KMS-11 (cell line): Measurements from ENCODE around the gene DVL1.

Experiments used
- H2AFZ ChIP-seq: fragments of 200-600 bp; sonication (generic); 2 replicates; pipeline ENCODE4 v1.6.1; 2016; ENCODE audit warnings: antibody characterized with exemption, mixed run types, low read depth
- H3K27ac ChIP-seq: fragments of 200-600 bp; sonication (generic); 2 replicates; pipeline ENCODE4 v1.6.1; 2016; ENCODE audit warnings: mild to moderate bottlenecking, mixed run types
- H3K27me3 ChIP-seq: fragments of 200-600 bp; sonication (generic); 2 replicates; pipeline ENCODE4 v1.6.1; 2017; ENCODE audit warnings: mild to moderate bottlenecking, low read depth, mixed run types, moderate library complexity; ENCODE audit not compliant: insufficient read depth
- H3K36me3 ChIP-seq: fragments of 200-600 bp; sonication (generic); 2 replicates; pipeline ENCODE4 v1.6.1; 2017; ENCODE audit warnings: mild to moderate bottlenecking, mixed run types; ENCODE audit not compliant: insufficient read depth
- H3K4me1 ChIP-seq: fragments of 200-600 bp; sonication (generic); 2 replicates; pipeline ENCODE4 v1.6.1; 2016; ENCODE audit warnings: mild to moderate bottlenecking, low read depth, mixed run types; ENCODE audit not compliant: poor library complexity, severe bottlenecking
- H3K4me2 ChIP-seq: fragments of 200-600 bp; sonication (generic); 2 replicates; pipeline ENCODE4 v1.7.0; 2016; ENCODE audit warnings: mild to moderate bottlenecking, mixed run types
- H3K4me3 ChIP-seq: fragments of 200-600 bp; sonication (generic); IDR thresholded peaks from 2 replicates; pipeline ENCODE4 v1.6.1; 2017; ENCODE audit warnings: low read depth, low read length, mixed read lengths; ENCODE audit not compliant: insufficient read depth
- H3K79me2 ChIP-seq: fragments of 200-600 bp; sonication (generic); 2 replicates; pipeline ENCODE4 v1.6.1; 2016; ENCODE audit warnings: low read depth, mixed run types; ENCODE audit not compliant: insufficient read depth
- H3K9ac ChIP-seq: fragments of 200-600 bp; sonication (generic); 2 replicates; pipeline ENCODE4 v1.6.1; 2016; ENCODE audit warnings: mild to moderate bottlenecking, mixed run types
- H4K20me1 ChIP-seq: fragments of 200-600 bp; sonication (generic); 2 replicates; pipeline ENCODE4 v1.6.1; 2016; ENCODE audit warnings: mild to moderate bottlenecking, mixed run types; ENCODE audit not compliant: insufficient read depth
- CTCF ChIP-seq: fragments of 200-600 bp; sonication (generic); conservative IDR thresholded peaks from 2 replicates; pipeline ENCODE4 v1.6.1; 2017; ENCODE audit warnings: low read depth, mild to moderate bottlenecking, antibody characterized with exemption, low read length, moderate library complexity, mixed read lengths

Gene DVL1

GRCh38 chr1:1332031-1332755 is 17.0 kb downstream of the DVL1 start:
- no peak overlapping the region for H3K4me3 ChIP-seq
- no peaks in the 10 kb centered on the region for H3K4me1 ChIP-seq
- no peak overlapping the region for H3K9ac ChIP-seq
- H3K4me2 ChIP-seq: no peak overlapping the region
- no peak overlapping the region for H3K27ac ChIP-seq
- H3K36me3 ChIP-seq: no peaks in the 10 kb centered on the region
- TF ChIP-seq CTCF: no peak
- H2AFZ ChIP-seq: no peak overlapping the region
- no peaks in the 10 kb centered on the region for H4K20me1 ChIP-seq
- no peaks in the 10 kb centered on the region for H3K79me2 ChIP-seq
- H3K27me3 ChIP-seq: no peaks in the 10 kb centered on the region

- Histone ChIP-seq H3K4me3 (no peak within 1 kb of the TSS), H3K27ac (no peak within 1 kb of the TSS), H3K4me1 (peaks cover 3% of the 10 kb centered on the region), H4K20me1 (no peaks in the 10 kb centered on the region), H3K9ac (no peak within 1 kb of the TSS), H2AFZ (no peak within 1 kb of the TSS), H3K79me2 (peaks cover 4% of the 10 kb centered on the region; the same call in 1 of the 2 replicates), H3K4me2 (no peak within 1 kb of the TSS), H3K36me3 (no peaks in the 10 kb centered on the region), H3K27me3 (no peaks in the 10 kb centered on the region)
- TF ChIP-seq CTCF: no peak
These were observed 17.9 kb downstream of the DVL1 start, which contains the start of gene TAS1R3 for GRCh38 chr1:1331068-1331965. TAS1R3 (plus strand) TSS chr1:1331280; CDS start chr1:1331346, 66 bp downstream.

GRCh38 chr1:1330366-1331067 is 18.7 kb downstream of the DVL1 start:
- H3K27ac ChIP-seq: no peak overlapping the region
- H3K27me3 ChIP-seq: no peaks in the 10 kb centered on the region
- H3K4me3 ChIP-seq: no peak overlapping the region
- no peaks in the 10 kb centered on the region for H3K36me3 ChIP-seq
- H3K4me1 ChIP-seq: peaks cover 11% of the 10 kb centered on the region
- peaks cover 5% of the 10 kb centered on the region; the same call in 1 of the 2 replicates for H3K79me2 ChIP-seq
- no peak for TF ChIP-seq CTCF
- H3K4me2 ChIP-seq: no peak overlapping the region
- H3K9ac ChIP-seq: no peak overlapping the region
- no peak overlapping the region for H2AFZ ChIP-seq
- no peaks in the 10 kb centered on the region for H4K20me1 ChIP-seq
